NK-92 treated with Interleukin-12 subunit alpha and Interleukin-12 subunit beta, amount 100 ng/mL, for 24 hours (cell line): ENCODE results near the gene TMEM60.
"Not testable (repeated sequence)": the region's sequence is repeated elsewhere in the genome, so short reads cannot be mapped to it uniquely, and the experiment has no call there.

Experiments used
- DNase-seq: peaks from one replicate; lab custom pipeline; 2025; lab: John Stamatoyannopoulos, UW

TMEM60 gene, protein sequence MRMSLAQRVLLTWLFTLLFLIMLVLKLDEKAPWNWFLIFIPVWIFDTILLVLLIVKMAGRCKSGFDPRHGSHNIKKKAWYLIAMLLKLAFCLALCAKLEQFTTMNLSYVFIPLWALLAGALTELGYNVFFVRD

DNA sequence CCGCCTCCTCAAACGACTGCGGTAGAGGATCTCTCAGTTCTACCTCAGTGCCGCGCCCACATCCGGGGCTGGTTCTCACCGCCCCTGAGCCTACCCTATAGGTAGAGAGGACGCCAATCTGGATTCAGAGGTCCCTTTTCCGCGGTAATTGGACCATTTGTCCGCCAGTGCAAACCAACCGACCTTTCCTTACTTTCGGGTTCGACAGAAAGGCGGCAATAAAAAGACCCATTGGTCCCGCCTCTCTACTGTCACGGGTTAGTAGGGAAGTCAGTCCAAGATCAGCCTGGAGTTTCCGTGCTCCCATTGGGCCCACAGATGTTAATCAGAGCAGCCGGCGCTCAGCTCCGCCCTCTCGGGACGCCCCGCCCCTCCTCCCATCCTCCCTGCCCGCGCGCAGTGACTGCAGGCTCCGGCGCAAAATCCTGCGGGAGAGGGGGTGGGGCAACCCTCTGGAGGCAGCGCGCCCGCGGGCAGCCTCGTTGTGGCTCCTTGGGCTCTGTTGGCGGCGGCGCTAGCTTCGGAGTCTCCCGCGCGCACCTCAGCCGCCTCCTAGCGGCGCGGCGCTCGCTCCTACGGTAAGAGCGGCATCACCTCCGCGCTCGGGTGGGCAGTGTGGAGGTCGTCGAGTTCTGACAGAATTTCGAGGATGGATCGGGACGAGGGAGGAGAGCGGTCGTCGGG is at the start of gene TMEM60, which contains the start of gene PHTF2:
TMEM60 (minus strand) TSS at position 41 of the 684 bp plus-strand sequence. CDS start 4,061 bp downstream, outside the sequence.
PHTF2 (plus strand) TSS at position 380 of the 684 bp plus-strand sequence.
- DNase-seq: peak; percentile 97

DNA sequence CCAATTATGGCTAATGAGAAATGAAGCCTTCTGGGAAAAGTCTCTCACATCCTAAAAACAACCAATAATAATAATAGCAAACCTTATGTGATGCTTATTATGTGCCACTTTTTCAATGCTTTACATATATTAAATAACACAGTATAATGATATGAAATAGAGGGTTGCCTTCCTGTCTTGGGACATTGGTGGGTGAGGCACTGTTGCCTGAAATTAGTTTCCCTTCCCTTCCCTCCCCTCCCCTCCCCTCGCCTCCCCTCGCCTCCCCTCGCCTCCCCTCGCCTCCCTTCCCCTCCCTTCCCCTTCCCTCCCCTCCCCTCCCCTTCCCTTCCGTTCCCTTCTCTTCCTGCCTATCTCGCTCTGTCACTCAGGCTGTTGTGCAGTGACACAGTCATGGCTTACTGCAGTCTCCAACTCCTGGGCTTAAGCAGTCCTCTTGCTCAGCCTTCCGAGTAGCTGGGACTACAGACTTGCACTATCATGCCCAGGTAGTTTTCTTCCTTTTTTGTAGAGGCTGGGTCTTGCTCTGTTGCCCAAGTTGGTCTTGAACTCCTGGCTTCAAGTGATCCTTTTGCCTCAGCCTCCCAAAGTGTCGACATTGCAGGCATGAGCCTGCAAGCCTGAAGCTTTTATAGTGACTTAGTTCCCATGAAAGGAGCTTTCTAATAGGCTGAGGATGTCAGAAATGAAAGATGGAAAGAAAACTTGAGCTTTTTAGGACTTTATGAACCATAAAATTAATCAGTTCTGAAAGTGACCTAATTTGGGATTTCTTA is 48.3 kb upstream of the TMEM60 start:
- DNase-seq: no peak

DNA sequence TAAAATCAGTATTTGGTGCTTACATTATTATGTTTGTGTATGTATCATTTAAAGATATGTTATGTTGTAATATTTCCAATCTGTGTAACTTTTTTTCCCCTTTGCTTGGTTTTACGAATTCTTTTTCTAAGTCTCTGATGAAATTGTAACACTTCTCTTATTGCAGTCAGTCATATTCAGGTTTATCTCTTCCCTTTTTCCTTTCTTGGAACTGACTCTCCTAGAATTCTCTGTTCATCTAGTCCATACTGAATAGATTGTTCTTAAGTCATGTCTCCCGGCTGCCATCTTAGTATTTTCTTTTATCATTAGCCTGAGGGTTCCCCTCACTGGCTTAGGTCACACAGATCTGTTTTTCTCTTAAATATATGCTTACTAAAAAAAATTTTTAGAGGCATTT is 45.0 kb upstream of the TMEM60 start:
- no peak for DNase-seq

DNA sequence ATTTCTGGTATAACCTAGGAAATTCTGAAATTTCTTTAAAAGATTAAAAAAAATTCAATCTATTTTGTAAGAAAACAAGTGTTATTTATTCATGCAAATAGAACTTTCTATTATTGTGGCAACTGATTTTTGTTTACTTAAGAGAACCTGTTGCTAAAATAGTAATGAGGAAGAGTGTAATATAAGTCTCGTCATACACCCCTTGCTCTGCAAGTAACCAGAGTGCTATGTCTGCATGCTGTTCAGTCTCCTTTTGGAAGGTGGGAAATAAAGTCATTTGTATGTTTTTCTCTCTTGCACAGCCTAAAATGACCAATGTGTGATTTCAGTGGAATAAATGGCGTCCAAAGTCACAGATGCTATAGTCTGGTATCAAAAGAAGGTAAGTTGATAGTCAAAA is 41.7 kb upstream of the TMEM60 start:
- no peak for DNase-seq

DNA sequence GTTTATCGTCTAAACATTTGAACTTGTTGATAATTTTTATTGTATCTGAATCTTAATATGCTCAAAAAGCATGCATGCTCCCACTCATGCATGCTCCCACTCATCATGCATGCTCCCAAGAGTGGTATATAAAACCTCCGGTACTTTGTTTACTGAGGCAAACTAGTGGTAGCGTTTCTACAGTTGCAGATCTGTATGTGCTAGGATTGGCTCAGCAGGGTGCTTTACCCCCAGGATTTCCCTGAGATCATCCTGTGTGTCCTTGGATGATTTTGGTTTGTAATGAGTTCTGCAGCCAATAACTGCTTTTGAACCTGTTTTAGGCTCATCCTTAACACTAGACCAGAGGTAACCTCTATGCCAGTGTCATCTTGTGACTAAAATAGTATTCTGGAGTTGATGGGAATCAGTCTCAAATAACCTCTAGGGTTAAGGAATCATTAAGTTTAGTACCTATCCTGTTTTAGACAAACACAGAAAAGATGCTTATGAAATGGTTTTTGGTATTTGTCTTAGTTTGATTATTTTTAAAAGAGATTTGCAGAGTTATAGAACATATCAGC is 40.8 kb upstream of the TMEM60 start:
- no peak for DNase-seq

DNA sequence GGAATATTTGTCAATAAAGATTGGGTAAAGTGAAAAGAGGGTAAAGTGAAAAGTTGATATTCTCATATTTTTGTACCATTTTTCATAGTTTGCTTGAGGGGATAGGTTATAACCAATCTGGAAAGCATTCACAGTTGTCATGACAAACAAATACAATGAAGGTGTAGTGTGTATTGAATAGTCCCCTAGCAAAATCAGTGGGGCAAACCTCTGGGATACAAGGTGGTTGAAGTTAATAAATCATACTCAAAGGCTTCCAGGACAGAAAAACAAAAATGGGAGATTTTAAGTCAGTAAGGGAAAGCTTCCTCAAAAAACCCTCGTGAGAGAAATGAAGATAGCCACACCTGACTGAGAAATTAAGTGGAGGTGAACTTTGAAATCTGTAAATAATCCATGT is 39.7 kb upstream of the TMEM60 start:
- no peak for DNase-seq

DNA sequence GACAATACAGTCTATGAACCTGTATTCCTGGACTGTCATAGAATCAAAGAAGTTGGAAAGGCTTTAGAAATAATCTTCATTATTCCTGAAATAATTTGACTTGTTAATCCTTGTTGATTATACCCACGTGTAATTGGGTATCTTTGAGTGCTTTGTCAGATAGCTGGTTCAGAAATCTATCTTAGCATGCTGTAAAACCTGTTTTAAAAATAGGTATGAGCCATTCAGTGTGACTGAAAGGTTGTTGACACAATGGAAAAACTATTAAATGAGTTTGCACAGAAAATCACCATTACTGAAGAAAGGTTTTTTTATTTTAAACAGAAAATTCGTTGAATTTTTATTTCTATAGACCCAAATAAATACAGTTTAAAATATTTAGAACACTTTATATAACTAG is 39.0 kb upstream of the TMEM60 start:
- DNase-seq: no peak

DNA sequence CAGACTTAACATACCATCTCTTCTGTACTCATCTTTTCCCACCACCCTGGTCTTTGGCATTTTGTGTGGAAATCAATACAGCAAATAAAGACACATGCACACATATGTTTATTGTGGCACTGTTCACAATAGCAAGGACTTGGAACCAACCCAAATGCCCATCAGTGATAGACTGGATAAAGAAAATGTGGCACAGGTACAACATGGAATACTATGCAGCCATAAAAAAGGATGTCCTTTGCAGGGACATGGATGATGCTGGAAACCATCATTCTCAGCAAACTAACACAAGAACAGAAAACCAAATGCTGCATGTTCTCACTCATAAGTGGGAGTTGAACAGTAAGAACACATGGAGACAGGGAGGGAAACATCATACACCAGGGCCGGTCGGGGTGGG is 38.2 kb upstream of the TMEM60 start:
- DNase-seq: not testable (repeated sequence)

DNA sequence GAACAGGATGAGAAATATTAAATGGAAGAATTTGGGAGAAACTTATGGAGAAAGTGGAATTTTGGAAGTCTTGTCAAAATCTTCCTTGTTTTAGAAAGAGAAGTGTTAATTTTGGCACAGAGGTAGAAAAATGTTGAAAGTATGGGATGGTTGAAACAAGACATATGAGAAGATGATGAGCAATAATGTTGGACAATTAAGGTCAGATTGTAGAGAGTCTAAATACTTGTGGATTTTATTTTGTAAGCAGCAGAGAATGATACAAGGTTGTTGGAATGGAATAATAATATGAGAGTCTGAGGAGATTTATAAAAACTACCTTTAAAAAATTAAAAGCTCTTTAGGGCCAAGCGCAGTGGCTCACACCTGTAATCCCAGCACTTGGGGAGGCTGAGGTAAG is 34.9 kb upstream of the TMEM60 start:
- DNase-seq: no peak

DNA sequence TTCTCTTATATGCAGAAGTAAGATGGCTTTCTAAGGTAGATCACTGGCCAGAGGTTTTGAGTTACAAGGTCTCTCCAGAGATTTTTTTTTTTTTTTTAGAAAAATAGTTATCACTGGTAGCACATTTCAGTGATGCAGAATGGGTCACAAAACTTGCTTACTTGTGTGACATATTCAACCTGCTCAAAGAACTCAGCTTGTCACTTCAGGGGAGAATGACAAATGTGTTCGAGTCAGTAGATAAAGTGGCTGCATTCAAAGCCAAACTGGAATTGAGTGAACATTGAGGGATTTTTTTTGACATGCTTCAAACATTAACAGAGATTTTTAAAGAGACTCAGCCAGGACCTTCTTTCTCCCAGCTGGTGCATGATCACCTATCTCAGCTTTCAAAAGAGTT is 33.7 kb upstream of the TMEM60 start:
- no peak for DNase-seq

DNA sequence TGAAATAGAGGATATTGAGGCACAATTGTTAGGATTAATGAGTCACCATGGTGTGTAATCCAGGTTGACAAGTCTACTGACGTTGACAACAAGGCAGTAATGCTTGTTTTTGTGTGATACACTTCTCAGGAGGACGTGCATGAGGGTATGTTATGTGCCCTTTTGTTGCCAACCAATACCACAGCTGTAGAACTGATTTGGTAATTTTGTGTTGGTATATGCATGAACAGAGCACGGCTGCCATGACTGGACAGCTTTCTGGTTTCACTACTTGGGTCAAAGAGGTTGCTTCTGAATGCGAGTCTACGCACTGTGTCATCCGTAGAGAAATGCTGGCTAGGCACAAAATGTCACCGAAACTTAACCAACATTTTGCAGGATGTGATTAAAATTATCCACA is 33.2 kb upstream of the TMEM60 start:
- DNase-seq: no peak

DNA sequence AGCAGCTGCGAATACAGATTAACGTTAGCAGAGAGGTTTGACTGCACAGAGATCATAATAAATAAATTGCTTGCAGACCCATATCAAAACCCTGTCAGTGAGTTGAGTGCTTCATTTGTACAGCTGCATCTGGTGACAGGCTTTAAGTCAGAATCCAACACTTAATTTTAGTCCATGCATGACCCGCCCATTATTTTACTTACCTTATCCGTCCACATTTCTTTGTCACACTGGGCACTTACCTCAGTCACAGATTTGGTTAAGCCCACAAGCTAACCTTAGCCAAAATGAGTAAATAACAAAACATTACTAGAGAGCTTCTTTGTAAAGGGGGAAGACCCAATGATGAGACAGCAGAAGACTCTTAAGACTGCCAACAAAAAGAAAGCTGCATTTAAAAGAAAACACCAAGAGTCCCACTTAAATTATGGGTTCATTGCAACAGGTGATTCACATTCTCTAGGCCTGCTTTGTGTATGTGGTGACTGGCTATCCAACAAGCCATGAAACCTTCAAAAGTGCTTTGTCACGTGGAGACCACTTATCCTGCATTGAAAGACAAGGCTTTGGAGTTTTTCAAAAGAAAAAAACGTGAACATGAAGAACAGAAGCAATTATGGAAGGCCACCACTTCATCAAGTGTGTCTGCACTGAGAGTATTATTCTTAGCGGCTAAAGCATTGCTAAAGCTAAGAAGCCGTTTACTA is 32.6 kb upstream of the TMEM60 start:
- DNase-seq: no peak

DNA sequence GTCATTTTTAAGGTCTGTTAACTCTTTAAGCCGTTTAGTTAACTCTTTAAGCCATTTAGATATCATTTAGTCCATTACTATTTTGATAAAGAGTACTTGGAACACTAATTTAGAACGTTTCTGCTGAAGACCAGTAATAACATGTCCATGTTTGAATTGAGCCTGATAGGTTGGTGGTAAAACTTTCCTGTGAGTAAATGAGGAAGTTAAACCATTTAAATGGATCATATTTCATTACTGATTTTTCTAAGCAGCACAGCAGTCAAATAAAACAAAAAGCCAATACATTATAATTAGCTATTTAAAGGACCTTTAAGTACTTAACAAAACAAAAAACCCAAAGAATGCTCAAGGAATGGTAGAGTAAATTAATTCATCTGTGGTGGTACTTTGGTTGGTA is 29.8 kb upstream of the TMEM60 start:
- DNase-seq: no peak

DNA sequence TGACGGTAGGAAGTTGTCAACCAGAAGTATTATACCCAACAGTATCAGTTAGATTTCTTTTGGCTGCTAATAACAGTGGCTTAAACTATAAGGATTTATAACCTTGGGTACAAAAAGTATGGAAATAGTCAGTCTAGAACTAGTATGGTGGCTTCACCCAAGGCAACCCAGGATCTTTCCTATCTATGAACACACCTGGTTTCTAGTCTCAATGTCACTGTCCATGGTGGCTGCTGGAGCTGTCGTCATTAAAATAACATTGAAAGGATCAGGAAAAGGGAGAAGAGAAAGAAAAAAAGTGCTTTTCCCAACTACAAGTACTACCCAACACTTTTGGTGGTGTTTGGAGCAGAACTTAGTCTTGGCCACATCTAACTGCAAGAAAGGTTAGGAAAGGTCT is 28.1 kb upstream of the TMEM60 start:
- no peak for DNase-seq

DNA sequence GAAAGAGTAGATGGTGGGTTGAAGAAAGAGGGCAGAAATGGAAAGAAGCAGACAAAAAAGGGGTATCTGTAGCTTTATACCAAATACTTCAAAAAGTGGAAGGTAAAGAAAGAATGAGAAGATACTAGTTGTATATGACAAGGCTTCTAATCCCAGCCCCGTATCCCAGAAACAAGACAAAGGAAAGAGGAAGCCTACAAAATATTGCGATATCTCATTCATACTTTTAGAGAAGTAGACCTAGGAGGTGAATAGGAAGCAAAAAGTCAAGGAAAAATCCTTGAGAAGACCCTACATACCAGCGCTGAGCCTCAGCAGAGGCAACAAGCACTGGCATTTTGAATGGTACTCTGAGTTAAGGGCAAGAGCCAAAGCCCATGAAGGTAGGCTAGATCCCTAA is 26.9 kb upstream of the TMEM60 start:
- no peak for DNase-seq

DNA sequence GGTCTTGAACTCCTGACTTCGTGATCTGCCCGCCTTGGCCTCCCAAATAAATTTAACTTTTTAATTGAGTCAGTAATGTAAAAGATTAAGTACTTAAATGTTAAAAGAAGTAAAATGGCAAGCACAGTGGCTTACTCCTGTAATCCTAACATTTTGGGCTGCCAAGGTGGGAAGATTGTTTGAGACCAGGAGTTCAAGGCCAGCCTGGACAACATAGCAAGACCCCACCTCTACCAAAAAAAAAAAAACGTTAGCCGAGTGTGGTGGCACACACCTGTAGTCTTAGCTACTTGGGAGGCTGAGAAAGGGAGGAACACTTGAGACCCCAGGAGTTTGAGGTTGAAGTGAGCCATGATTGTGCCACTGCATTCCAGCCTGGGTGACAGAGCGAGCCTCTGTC is 26.4 kb upstream of the TMEM60 start:
- no peak for DNase-seq

DNA sequence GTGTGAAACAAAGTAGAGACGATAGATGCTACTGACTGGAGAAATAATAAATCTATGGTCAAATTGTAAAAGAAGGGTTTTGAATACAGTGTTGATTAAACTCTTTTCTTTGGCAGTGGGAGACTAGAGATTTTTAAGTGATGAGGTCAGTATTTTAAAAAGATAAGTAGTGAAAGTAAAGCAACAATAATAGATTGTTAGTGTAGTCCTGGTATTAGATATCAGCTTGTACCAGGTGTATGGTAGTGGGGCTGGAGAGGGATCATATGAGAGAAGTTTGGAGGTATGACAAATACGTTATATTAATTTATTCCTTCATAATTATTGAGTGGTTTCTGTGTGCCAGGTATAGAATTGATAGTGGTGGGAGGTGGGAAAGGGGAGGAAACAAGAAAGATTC is 25.6 kb upstream of the TMEM60 start:
- DNase-seq: no peak

DNA sequence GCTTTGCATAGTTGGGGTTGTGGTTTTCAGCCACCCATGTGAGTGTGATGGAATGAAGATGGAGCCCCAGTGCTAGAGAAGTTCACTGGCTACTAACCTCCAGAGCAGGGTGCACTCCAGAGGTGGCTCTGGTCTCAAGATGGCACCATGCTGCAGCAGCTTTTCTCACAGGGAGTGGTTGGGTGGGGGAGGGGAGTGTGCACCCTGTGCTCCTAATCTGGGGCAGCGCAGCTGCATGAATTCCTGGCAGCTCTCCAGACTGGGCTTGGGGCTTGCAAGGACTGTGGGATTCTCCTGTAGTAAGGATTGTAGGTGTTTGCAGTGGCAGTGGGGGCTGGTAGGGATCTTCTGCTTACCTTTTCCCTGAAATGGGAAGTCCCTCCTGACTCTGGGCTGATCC is 24.0 kb upstream of the TMEM60 start:
- no peak for DNase-seq

DNA sequence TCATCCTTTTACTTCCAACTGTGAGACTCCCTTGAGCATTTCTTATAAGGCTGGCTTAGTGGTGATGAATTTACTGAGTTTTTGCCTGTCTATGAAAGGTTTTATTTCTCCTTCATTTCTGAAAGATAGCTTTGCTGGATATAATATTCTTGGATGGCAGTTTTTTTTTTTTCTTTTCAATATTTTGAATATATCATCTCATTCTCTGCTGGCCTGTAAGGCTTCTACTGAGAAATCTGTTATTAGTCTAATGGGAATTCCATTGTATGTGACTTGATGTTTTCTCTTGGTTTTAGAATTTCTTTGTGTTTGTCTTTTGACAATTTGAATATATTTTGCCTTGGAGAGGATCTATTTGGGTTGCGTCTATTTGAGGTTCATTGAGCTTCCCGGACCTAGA is 22.7 kb upstream of the TMEM60 start:
- no peak for DNase-seq

DNA sequence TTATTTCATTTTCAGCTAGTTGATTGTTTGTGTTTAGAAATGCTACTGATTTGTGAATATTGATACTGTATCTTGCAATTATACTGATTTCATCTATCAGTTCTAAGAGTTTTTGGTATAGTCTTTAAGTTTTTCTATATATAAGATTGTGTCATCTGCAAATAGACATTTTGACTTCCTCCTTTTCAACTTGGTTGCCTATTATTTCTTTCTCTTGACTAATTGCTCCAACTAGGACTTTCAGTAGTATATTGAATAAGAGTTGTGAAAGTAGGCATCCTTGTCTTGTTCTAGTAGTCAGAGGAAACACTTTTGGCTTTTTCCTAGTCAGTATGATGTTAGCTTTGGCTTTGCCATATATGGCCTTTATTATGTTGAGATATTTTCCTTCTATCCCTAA is 20.8 kb upstream of the TMEM60 start:
- no peak for DNase-seq

DNA sequence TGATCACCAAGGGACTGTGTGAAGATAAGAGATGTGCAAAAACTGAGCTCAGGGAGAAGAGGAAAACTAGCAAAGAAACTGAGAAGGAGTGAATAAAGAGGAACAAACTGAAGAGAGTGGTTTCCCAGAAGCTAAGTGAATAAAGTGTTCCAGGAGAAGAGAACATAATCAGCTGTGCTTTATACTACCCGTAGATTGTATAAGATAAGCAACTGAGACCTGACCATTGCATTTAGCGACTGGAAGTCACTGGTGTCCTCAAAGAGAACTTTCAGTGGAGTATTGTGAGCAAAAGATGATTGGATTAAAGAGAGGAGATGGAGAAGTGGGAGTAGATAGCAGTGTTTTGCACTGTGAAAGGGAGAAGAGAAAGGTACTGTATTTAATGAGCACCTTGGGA is 14.9 kb upstream of the TMEM60 start:
- DNase-seq: no peak

DNA sequence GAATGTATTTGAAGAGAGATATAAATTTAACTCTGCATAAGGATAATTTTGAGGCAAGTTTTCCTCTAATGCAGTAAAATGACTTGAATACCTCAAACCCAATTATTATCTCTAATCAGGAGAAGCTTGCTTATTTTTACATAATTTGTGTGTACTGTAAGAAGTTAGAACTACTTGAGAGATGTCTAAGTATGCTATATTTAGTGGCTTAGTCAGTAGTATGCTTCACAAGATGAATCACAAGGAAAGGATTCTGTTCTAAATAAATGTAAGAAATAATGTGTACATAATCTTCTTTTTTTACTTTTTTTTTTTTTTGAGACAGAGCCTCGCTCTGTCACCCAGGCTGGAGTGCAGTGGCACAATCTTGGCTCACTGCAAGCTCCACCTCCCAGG is 14.1 kb upstream of the TMEM60 start:
- no peak for DNase-seq
